Upper lobe of left lung (tissue), 4 donors: ENCODE data around the gene LRRC7.

Source experiments
- EP300 ChIP-seq, 4 donors: sonication (generic); formaldehyde crosslinking; IDR thresholded peaks; one replicate each; pipeline ENCODE4 v1.5.1; 2017; ENCODE audit warnings: antibody characterized with exemption in 4 of 4, control low read depth in 2 of 4
- POLR2A ChIP-seq, 4 donors: fragments of 450-650 bp; IDR thresholded peaks; one replicate each; pipeline ENCODE4 v1.5.1; 2016 to 2017; ENCODE audit warnings: antibody characterized with exemption in 4 of 4, mild to moderate bottlenecking in 2 of 4

GRCh38 chr1:69686367-69686984 lies 118.8 kb downstream of the LRRC7 start:
- TF ChIP-seq EP300 (IDR thresholded peaks at IDR 0.05) (no peak), POLR2A (IDR thresholded peaks at IDR 0.05) (no peak)
